Retina (tissue), 1 donor: ENCODE measurements around the gene COL4A6.
A peak's percentile ranks its signal among the peaks of the same experiment; 100 is the strongest.

ENCODE experiments used
- DNase-seq: peaks from one replicate; pipeline ENCODE4 v3.0.0-alpha.2; 2016

COL4A6 gene

DNA sequence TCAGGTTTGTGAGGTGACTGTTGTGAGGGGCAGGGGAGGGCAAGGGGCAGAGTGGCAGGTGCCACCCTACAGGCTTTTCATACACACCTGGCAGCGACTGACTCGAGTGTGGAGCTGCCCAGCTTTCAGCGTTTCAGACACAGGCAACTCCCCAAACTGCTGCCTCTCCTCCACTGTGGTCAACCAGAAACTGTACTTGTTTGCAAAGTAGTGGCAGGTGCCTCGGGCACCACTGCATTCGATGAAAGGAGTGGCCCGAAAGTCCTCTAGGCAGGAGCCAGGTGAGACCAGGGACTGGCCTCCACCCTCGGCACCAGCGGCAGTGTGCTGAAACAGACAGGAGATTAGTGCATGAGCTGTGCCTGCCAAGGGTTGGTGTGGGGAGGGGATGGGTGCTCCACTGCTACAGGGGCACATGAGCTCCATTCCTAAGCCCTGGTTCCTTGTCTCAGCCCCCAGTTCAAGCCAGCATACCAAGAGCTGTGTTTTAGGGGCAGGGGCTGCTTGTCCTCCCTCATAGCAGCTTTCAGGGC is 281.2 kb downstream of the COL4A6 start:
- DNase-seq = no peak

GRCh38 chrX:108156082-108156481 is 282.1 kb downstream of the COL4A6 start:
- DNase-seq = no peak

- DNase-seq = no peak
Measured at GRCh38 chrX:108148524-108148923, 289.7 kb downstream of the COL4A6 start.

DNA sequence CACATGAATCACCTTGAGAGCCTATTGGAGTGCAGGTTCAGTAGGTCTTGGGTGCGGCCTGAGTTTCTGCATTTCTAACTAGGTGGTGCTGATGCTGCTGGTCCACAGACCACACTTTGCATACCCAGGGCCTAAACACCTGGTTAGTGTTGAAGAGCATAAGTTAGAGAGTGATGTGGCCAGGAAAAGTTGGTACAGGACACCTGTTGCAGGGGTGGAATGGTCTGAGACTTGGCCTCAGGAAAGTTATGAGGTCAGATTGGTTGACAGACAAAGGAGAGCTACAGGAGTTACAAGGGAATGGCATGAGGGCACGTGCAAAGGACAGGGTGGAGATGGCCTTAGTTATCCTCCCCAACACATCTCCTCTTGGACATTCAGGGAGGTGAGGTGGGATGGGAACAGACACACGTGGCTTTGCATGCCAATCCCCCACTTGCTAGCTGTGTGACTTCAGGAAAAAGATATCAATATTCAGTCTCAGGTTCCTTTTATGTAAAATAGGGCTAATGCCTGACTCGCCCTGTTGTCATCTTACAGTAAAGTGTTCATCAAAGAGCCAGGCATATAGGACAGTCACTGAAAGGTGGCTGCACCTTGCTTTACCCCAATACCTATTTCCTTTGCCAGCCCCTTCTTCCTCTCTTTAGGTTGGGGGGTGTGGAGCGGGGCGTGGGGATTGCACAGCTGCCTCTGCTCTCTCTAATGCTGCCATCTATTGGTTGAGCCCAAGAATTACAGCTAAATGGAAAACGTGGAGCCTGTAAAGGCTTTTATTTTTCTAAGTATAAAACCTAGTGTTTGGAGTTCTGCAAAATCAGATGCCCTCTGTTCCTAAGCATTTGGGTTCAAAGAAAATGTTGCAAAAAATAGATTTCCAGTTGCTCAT is 299.2 kb downstream of the COL4A6 start:
- DNase-seq = no peak

- DNase-seq = no peak
Measured at GRCh38 chrX:108134724-108135123, 303.5 kb downstream of the COL4A6 start.

GRCh38 chrX:108132876-108133275 is 305.3 kb downstream of the COL4A6 start:
- no peak for DNase-seq

DNA sequence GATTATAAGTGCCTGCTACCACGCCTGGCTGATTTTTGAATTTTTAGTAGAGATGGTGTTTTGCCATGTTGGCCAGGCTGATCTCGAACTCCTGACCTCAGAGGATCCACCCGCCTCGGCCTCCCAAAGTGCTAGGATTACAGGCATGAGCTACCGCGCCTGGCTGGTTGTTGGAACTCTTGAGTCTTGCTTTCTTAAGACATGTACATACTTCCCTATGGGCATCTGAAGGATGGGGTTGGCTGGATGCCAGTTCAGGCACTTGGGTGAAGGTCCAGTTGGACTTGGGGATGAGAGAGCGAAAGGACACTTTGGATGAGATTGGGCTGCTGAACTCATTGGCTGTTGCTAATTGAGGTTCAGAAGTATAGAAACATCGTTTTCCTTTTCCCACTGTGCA is 306.2 kb downstream of the COL4A6 start:
- no peak for DNase-seq

- DNase-seq = no peak
Measured at GRCh38 chrX:108131471-108131870, 306.8 kb downstream of the COL4A6 start.

- DNase-seq = no peak
Measured at GRCh38 chrX:108130889-108131288, 307.3 kb downstream of the COL4A6 start.

- no peak for DNase-seq
Measured at GRCh38 chrX:108127152-108127551, 311.1 kb downstream of the COL4A6 start.

- DNase-seq = no peak
Measured at GRCh38 chrX:108126661-108127060, 311.6 kb downstream of the COL4A6 start.

- DNase-seq = no peak
Measured at GRCh38 chrX:108123591-108124366, 314.4 kb downstream of the COL4A6 start.

DNA sequence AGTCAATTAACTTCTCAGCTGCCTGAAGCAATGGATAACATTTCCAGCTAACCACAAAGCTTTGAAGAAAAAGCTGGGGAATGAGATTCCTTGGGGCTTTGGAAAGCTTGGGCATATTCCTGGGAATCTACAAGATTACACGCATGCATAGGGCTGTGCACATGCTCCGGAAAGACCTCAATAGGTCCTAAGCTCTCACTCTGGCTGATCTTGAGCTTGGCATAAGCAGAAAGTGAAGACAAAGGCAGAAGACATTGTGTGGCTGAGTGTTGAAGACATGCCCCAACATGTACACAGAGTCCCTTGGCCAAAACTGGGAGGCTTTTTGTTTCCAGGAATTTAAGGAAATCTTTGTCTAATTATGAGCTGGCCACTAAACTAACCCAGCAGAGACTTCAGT is 315.5 kb downstream of the COL4A6 start:
- DNase-seq = peak; percentile 10

GRCh38 chrX:108121291-108121690 is 316.9 kb downstream of the COL4A6 start:
- no peak for DNase-seq

- no peak for DNase-seq
Measured at GRCh38 chrX:108117988-108118387, 320.2 kb downstream of the COL4A6 start.

DNA sequence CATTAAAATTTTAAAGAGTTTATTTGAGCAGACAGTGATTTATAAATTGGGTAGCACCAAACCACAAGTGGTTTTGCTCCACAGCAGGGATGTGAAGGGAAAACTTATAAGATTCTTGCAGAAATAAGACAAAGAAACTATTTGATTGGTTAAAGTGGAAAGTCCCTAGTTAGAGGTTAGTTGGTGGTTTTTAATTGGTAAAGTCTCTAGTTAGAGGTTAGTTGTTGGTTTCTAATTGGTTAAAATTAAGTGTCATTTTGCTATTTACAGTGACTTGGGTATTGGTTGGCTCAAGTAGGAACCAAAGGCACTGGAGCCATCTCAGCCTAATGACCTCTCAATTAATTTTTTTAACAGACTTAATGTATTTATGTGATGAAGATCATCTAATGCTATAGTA is 323.7 kb downstream of the COL4A6 start:
- DNase-seq = no peak
